HL-60 (cell line): Measurements from ENCODE around the gene NCS1.

Source experiments
- DNase-seq, 2 experiments: peaks; one replicate each; pipeline ENCODE4 v3.0.0-alpha.2; 2010 to 2020; ENCODE audit warnings: low read depth in 1 of 2, low spot score in 1 of 2
- H3K27ac ChIP-seq: fragments of 250-450 bp; sonication (Bioruptor Pico); replicated peaks from 2 replicates; pipeline ENCODE4 v1.5.1; 2020; ENCODE audit warnings: mild to moderate bottlenecking, moderate library complexity
- H3K27me3 ChIP-seq: fragments of 250-450 bp; sonication (Bioruptor Pico); 2 replicates; pipeline ENCODE4 v1.5.1; 2021; ENCODE audit warnings: mild to moderate bottlenecking, moderate library complexity; ENCODE audit not compliant: insufficient read depth, poor library complexity, severe bottlenecking
- H3K4me3 ChIP-seq: replicated peaks from 2 replicates; pipeline ENCODE4 v1.5.1; 2011; ENCODE audit warnings: mild to moderate bottlenecking, control low read depth, low read length; ENCODE audit not compliant: insufficient read depth
- GABPA ChIP-seq: IDR thresholded peaks from 2 replicates; pipeline ENCODE4 v1.6.1; 2012; ENCODE audit warnings: low read depth
- POLR2AphosphoS5 ChIP-seq: IDR thresholded peaks from 2 replicates; pipeline ENCODE4 v1.6.1; 2012; ENCODE audit warnings: low read depth
- SPI1 ChIP-seq: IDR thresholded peaks from 2 replicates; pipeline ENCODE4 v1.6.1; 2012; ENCODE audit warnings: low read depth, mild to moderate bottlenecking, borderline replicate concordance
- TF ChIP-seq, protein P1 (sequence below): IDR thresholded peaks from 2 replicates; pipeline ENCODE4 v1.6.1; 2012; ENCODE audit warnings: low read depth; ENCODE audit not compliant: insufficient replicate concordance
- TF ChIP-seq, protein P2 (sequence below): IDR thresholded peaks from one replicate; pipeline ENCODE4 v1.5.1; 2011; ENCODE audit warnings: low read length, control low read depth, inconsistent platforms; ENCODE audit not compliant: insufficient read depth

NCS1 gene

GRCh38 chr9:130217838-130218237 lies 45.6 kb downstream of the NCS1 start:
- TF ChIP-seq, protein P1, sequence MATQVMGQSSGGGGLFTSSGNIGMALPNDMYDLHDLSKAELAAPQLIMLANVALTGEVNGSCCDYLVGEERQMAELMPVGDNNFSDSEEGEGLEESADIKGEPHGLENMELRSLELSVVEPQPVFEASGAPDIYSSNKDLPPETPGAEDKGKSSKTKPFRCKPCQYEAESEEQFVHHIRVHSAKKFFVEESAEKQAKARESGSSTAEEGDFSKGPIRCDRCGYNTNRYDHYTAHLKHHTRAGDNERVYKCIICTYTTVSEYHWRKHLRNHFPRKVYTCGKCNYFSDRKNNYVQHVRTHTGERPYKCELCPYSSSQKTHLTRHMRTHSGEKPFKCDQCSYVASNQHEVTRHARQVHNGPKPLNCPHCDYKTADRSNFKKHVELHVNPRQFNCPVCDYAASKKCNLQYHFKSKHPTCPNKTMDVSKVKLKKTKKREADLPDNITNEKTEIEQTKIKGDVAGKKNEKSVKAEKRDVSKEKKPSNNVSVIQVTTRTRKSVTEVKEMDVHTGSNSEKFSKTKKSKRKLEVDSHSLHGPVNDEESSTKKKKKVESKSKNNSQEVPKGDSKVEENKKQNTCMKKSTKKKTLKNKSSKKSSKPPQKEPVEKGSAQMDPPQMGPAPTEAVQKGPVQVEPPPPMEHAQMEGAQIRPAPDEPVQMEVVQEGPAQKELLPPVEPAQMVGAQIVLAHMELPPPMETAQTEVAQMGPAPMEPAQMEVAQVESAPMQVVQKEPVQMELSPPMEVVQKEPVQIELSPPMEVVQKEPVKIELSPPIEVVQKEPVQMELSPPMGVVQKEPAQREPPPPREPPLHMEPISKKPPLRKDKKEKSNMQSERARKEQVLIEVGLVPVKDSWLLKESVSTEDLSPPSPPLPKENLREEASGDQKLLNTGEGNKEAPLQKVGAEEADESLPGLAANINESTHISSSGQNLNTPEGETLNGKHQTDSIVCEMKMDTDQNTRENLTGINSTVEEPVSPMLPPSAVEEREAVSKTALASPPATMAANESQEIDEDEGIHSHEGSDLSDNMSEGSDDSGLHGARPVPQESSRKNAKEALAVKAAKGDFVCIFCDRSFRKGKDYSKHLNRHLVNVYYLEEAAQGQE = no peak
- TF ChIP-seq POLR2AphosphoS5 = no peak
- TF ChIP-seq GABPA = no peak
- TF ChIP-seq, protein P2, sequence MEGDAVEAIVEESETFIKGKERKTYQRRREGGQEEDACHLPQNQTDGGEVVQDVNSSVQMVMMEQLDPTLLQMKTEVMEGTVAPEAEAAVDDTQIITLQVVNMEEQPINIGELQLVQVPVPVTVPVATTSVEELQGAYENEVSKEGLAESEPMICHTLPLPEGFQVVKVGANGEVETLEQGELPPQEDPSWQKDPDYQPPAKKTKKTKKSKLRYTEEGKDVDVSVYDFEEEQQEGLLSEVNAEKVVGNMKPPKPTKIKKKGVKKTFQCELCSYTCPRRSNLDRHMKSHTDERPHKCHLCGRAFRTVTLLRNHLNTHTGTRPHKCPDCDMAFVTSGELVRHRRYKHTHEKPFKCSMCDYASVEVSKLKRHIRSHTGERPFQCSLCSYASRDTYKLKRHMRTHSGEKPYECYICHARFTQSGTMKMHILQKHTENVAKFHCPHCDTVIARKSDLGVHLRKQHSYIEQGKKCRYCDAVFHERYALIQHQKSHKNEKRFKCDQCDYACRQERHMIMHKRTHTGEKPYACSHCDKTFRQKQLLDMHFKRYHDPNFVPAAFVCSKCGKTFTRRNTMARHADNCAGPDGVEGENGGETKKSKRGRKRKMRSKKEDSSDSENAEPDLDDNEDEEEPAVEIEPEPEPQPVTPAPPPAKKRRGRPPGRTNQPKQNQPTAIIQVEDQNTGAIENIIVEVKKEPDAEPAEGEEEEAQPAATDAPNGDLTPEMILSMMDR = no peak
- no peak for TF ChIP-seq SPI1
- no peak overlapping the region for H3K27ac ChIP-seq
- no peak overlapping the region for H3K4me3 ChIP-seq
- DNase-seq = no peak
- no peaks in the 10 kb centered on the region for H3K27me3 ChIP-seq

DNA sequence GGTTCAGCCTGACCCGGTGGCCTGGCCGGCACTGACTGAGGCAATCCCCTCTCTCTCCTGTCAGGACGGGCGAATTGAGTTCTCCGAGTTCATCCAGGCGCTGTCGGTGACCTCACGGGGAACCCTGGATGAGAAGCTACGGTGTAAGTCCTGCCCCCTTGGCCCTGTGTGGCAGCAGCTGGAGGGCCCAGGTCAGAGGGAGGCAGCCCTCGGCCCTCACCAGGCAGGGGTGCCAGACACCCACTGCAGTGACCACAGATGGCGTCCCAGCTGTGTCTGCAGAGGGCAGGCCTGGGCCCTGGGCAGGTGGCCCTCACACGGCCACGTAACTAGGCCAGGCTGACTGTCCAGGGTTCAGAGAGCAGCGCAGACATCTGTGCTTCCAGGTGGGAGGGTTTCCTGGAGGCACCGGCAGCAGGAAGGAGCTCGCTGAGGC lies 47.5 kb downstream of the NCS1 start:
- no peak overlapping the region for H3K27ac ChIP-seq
- TF ChIP-seq, protein P1 = no peak
- no peak for TF ChIP-seq POLR2AphosphoS5
- no peak for TF ChIP-seq SPI1
- no peak for TF ChIP-seq GABPA
- TF ChIP-seq, protein P2 = no peak
- H3K4me3 ChIP-seq = no peak overlapping the region
- no peaks in the 10 kb centered on the region for H3K27me3 ChIP-seq
- no peak for DNase-seq

DNA sequence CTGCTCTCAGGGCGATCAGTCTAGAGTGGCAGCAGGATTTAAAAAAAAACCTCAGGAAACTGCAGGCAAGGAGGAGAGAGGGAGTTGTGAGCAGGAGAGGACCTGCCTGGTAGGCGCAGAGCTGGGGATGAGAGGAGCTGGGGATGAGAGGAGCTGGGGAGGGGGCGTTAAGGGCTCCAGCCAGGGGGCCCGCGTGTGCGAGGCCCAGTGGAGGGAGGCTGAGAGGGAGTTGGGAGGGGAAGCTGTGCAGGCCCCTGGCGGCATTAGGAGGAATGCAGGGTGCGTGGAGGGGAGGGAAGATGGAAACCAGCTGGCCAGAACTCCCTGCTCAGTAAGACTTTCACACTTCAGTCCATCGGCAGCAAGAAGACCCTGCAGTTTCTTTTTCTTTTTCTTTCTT lies 48.1 kb downstream of the NCS1 start:
- no peak for DNase-seq
- Histone ChIP-seq H3K27ac (no peak overlapping the region), H3K4me3 (no peak overlapping the region), H3K27me3 (no peaks in the 10 kb centered on the region)
- TF ChIP-seq, protein P2 = no peak

DNA sequence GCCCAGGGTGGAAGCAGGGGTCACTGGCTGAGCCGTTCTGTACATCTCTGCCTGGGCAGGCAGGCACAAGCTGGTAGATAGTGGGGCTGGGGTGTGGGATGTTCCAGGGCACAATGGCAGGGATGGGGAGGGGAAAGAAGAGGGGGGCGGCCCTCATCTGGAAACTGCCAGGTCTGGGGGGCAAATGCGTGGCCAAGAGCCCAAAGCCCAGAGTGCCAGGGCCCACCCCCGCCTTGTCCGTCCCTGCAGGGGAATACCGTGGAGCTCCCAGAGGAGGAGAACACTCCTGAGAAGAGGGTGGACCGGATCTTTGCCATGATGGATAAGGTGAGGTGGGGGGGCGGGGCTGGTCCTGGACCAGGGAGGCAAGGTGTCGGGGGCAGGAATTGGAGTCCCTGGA lies 50.6 kb downstream of the NCS1 start:
- no peak for DNase-seq
- H3K27ac ChIP-seq = no peak overlapping the region
- TF ChIP-seq POLR2AphosphoS5 (no peak), SPI1 (no peak)

More for the DNA sequence above, 50.6 kb downstream of the NCS1 start:
- no peak overlapping the region for H3K4me3 ChIP-seq
- no peaks in the 10 kb centered on the region for H3K27me3 ChIP-seq
